B cell (primary cell): ENCODE measurements around the gene NOD2. TPM values are rescaled to one million over a fixed set of nuclear protein-coding genes. Genes with fewer than 3 reads are reported as not detected.

Source experiments
- ATAC-seq: fragments of 200-7000 bp; cut with Tn5 transposase; one replicate; pipeline ENCODE4 v1.10.0; 2021; ENCODE audit warnings: low read depth, mild to moderate bottlenecking, moderate number of reproducible peaks, moderate library complexity
- CTCF ChIA-PET: fragments of 350-600 bp; sonication (Branson Sonifier 250); formaldehyde crosslinking; loops from one replicate; lab custom pipeline; 2021; ENCODE audit warnings: antibody characterized with exemption, inconsistent platforms; lab: Charles Lee
- POLR2A ChIA-PET: fragments of 350-600 bp; sonication (Branson Sonifier 250); formaldehyde crosslinking; loops from one replicate; lab custom pipeline; 2021; ENCODE audit warnings: antibody characterized with exemption; lab: Charles Lee
- DNase-seq: peaks from one replicate; pipeline ENCODE4 v3.0.0; 2013
- H2AFZ ChIP-seq: 2 replicates; pipeline ENCODE4 v1.6.1; 2012; ENCODE audit warnings: mild to moderate bottlenecking, low read depth, low read length; ENCODE audit not compliant: insufficient read depth, poor library complexity, severe bottlenecking
- H3K27ac ChIP-seq, 2 donors: 1 replicate in 1 of 2; 2 replicates in 1 of 2; pipeline ENCODE4 v1.5.1; 2012 to 2013; ENCODE audit warnings: low read length in 2 of 2, mild to moderate bottlenecking in 2 of 2, moderate library complexity in 1 of 2
- H3K27me3 ChIP-seq, 4 experiments: fragments of 200-600 bp in 1 of 4; sonication (generic) in 1 of 4; replicated peaks in 1 of 4; 1 replicate in 2 of 4; 2 replicates in 2 of 4; pipeline versions ENCODE4 v1.6.1 to v1.7.0; 2013 to 2016; ENCODE audit warnings: low read length in 3 of 4, mild to moderate bottlenecking in 2 of 4, mixed read lengths in 1 of 4, moderate library complexity in 1 of 4; ENCODE audit not compliant: insufficient read depth in 4 of 4, control insufficient read depth in 3 of 4; ENCODE audit errors: control extremely low read depth in 1 of 4
- H3K36me3 ChIP-seq, 2 experiments: replicated peaks in 1 of 2; 1 replicate in 1 of 2; 2 replicates in 1 of 2; pipeline versions ENCODE4 v1.6.1 to v1.7.1; 2013; ENCODE audit warnings: low read length in 1 of 2; ENCODE audit not compliant: insufficient read depth in 2 of 2, control insufficient read depth in 1 of 2; ENCODE audit errors: control extremely low read depth in 1 of 2, extremely low read depth in 1 of 2
- H3K4me1 ChIP-seq, 2 donors: fragments of 200-600 bp in 1 of 2; sonication (generic) in 1 of 2; 1 replicate in 1 of 2; 2 replicates in 1 of 2; pipeline versions ENCODE4 v1.5.1 to v1.6.1; 2013 to 2017; ENCODE audit warnings: low read length in 2 of 2; ENCODE audit not compliant: control insufficient read depth in 2 of 2, insufficient read depth in 2 of 2
- H3K4me2 ChIP-seq: replicated peaks from 2 replicates; pipeline ENCODE3; 2012; ENCODE audit warnings: mild to moderate bottlenecking, low read depth, low read length; ENCODE audit not compliant: poor library complexity, severe bottlenecking
- H3K4me3 ChIP-seq, 5 experiments: fragments of 200-600 bp in 1 of 5; sonication (generic) in 1 of 5; 1 replicate in 3 of 5; 2 replicates in 2 of 5; pipeline versions ENCODE4 v1.5.1 to v1.7.0; 2011 to 2016; ENCODE audit warnings: low read length in 4 of 5, mild to moderate bottlenecking in 4 of 5, low read depth in 2 of 5, control low read depth in 1 of 5, moderate library complexity in 1 of 5; ENCODE audit not compliant: insufficient read depth in 1 of 5; ENCODE audit errors: control extremely low read depth in 1 of 5, extremely low read depth in 1 of 5
- H3K79me2 ChIP-seq: fragments of 200-600 bp; sonication (generic); one replicate; pipeline ENCODE4 v1.6.0; 2016; ENCODE audit warnings: low read length; ENCODE audit not compliant: control insufficient read depth, insufficient read depth
- H3K9ac ChIP-seq: fragments of 200-600 bp; sonication (generic); 2 replicates; pipeline ENCODE4 v1.6.1; 2017; ENCODE audit warnings: mild to moderate bottlenecking, low read length, moderate library complexity
- H3K9me3 ChIP-seq, 3 donors: one replicate each; pipeline versions ENCODE4 v1.6.1 to v1.7.1; 2013; ENCODE audit warnings: low read length in 2 of 3; ENCODE audit not compliant: control insufficient read depth in 2 of 3, insufficient read depth in 1 of 3; ENCODE audit errors: control extremely low read depth in 1 of 3
- H4K20me1 ChIP-seq: 2 replicates; pipeline ENCODE4 v1.6.0; 2012; ENCODE audit warnings: mild to moderate bottlenecking, low read length; ENCODE audit not compliant: insufficient read depth, control insufficient read depth, poor library complexity, severe bottlenecking
- H3K27ac Mint-ChIP-seq: one replicate; pipeline ENCODE4 v1.8.0; 2021; ENCODE audit warnings: mixed read lengths
- H3K27me3 Mint-ChIP-seq: one replicate; pipeline ENCODE4 v1.8.0; 2021; ENCODE audit warnings: mixed read lengths
- H3K4me1 Mint-ChIP-seq: one replicate; pipeline ENCODE4 v1.8.0; 2021; ENCODE audit warnings: mixed read lengths
- H3K4me3 Mint-ChIP-seq: one replicate; pipeline ENCODE4 v1.8.0; 2021; ENCODE audit warnings: mixed read lengths
- H3K9me3 Mint-ChIP-seq: one replicate; pipeline ENCODE4 v1.8.0; 2022; ENCODE audit warnings: mixed read lengths; ENCODE audit not compliant: insufficient read depth
- CTCF ChIP-seq: fragments of 200-600 bp; IDR thresholded peaks from one replicate; pipeline ENCODE4 v1.8.0; 2022; ENCODE audit warnings: antibody characterized with exemption, mild to moderate bottlenecking
- EZH2 ChIP-seq: IDR thresholded peaks from 2 replicates; pipeline ENCODE4 v1.6.1; 2012; ENCODE audit warnings: borderline replicate concordance, low read depth, mild to moderate bottlenecking, moderate library complexity, low read length; ENCODE audit not compliant: insufficient read depth, poor library complexity, severe bottlenecking
- WGBS: methylation state at CpG from one replicate; pipeline ENCODE4 v1.1.5; 2013; ENCODE audit warnings: missing lambda C conversion rate; ENCODE audit not compliant: insufficient coverage; 5-methylcytosine and 5-hydroxymethylcytosine counted together
- intact Hi-C: fragments of 100-400 bp; cut with micrococcal nuclease; formaldehyde crosslinking; loops from one replicate; pipeline ENCODE4 v1.10.0; 2022
- polyA plus RNA-seq: library from polyadenylated mRNA; depleted of rRNA; stranded (reverse); fragments of >200 nt; gene quantifications from 2 replicates; pipeline ENCODE4 v1.2.3, GENCODE V29; 2012
- total RNA-seq, 2 donors: library from RNA; stranded (reverse); fragments of 120-200 nt in 1 of 2; gene quantifications; 1 replicate in 1 of 2; 2 replicates in 1 of 2; pipeline versions ENCODE4 v1.2.3 to v1.2.4, GENCODE V29; 2013 to 2022

NOD2 gene
- total and polyA plus RNA-seq, 2 donors (not counting 1 experiment from before 2014, with no cell fraction given), result 1.2 to 1.8 TPM

GRCh38 chr16:50684823-50685461 lies 8.5 kb upstream of the NOD2 start:
- peak overlapping the region in 1 of 5 experiments; percentile 12 for H3K4me3 ChIP-seq
- peak overlapping the region; percentile 83 to 96 for H3K27ac ChIP-seq
- H3K4me1 ChIP-seq, result peaks cover 58 to 62% of the 10 kb centered on the region in 2 donors
- TF ChIP-seq EZH2 (no peak), CTCF (no peak)
- H3K36me3 ChIP-seq, result no peaks in the 10 kb centered on the region
- Mint-ChIP-seq H3K4me3 (peak overlapping the region; percentile 86), H3K9me3 (no peaks in the 10 kb centered on the region), H3K4me1 (peaks cover 61% of the 10 kb centered on the region), H3K27me3 (no peaks in the 10 kb centered on the region), H3K27ac (peak overlapping the region; percentile 86)
- ATAC-seq (no peak), DNase-seq (no peak)
- H3K4me2 ChIP-seq, result peak overlapping the region; percentile 69
- H3K9me3 ChIP-seq, result no peaks in the 10 kb centered on the region
- WGBS, result 60% methylated on average over 10 of the region's 11 CpGs
- H3K27me3 ChIP-seq, result no peaks in the 10 kb centered on the region
- H3K9ac ChIP-seq, result peak overlapping the region; percentile 44
- ChIA-PET POLR2A (interaction anchor here (0.5 to 1.5 kb wide), 2 partner anchors 13 to 38 kb away, joined by 3 to 5 read pairs; no protein-coding TSS in a partner anchor), CTCF (interaction anchor here (0.9 to 2.7 kb wide), 8 partner anchors 11 to 121 kb away, joined by 3 to 26 read pairs (median 4); partner anchors contain the start of gene CYLD)
- H3K79me2 ChIP-seq, result peaks cover 27% of the 10 kb centered on the region
- intact Hi-C loops, result loop anchor here (2.0 to 5.0 kb wide), 4 partner anchors 14 to 618 kb away; partner anchors contain the start of genes HEATR3 and NKD1
- H4K20me1 ChIP-seq, result no peaks in the 10 kb centered on the region
- peak overlapping the region; percentile 38 for H2AFZ ChIP-seq
